ENCODE results near the gene KCTD20. TPM values are rescaled to one million over a fixed set of nuclear protein-coding genes. Genes with fewer than 3 reads are reported as not detected.

KCTD20 gene
- total RNA-seq, 1 donor from 2014 or later = 23.1 TPM

- peak; percentile 68 for ATAC-seq
Measured at GRCh38 chr6:36539814-36540568, 97.2 kb downstream of the KCTD20 start.

Other genes with a start within 250 kb of the KCTD20 start
- gene BRPF3, start 246.3 kb upstream of the KCTD20 start, total RNA-seq = 14.5 TPM
- gene PNPLA1, start 172.9 kb upstream of the KCTD20 start, total RNA-seq = 0.20 TPM
- not detected for gene BNIP5, start 106.1 kb upstream of the KCTD20 start, total RNA-seq
- 2.1 TPM for gene ETV7, start 55.3 kb upstream of the KCTD20 start, total RNA-seq
- not detected for gene PXT1, start 146 bp upstream of the KCTD20 start, total RNA-seq
- 26.1 TPM for gene STK38, start 104.5 kb downstream of the KCTD20 start, total RNA-seq
- gene SRSF3, start 151.4 kb downstream of the KCTD20 start, total RNA-seq = 216 TPM
- gene CDKN1A, start 235.7 kb downstream of the KCTD20 start, total RNA-seq = 145 TPM